HK-2 (cell line): ENCODE results near the gene RAI1.

Source experiments
- DNase-seq: peaks from one replicate; pipeline ENCODE4 v3.0.0-alpha.2; 2018; ENCODE audit not compliant: unreplicated experiment

The RAI1 gene

DNA sequence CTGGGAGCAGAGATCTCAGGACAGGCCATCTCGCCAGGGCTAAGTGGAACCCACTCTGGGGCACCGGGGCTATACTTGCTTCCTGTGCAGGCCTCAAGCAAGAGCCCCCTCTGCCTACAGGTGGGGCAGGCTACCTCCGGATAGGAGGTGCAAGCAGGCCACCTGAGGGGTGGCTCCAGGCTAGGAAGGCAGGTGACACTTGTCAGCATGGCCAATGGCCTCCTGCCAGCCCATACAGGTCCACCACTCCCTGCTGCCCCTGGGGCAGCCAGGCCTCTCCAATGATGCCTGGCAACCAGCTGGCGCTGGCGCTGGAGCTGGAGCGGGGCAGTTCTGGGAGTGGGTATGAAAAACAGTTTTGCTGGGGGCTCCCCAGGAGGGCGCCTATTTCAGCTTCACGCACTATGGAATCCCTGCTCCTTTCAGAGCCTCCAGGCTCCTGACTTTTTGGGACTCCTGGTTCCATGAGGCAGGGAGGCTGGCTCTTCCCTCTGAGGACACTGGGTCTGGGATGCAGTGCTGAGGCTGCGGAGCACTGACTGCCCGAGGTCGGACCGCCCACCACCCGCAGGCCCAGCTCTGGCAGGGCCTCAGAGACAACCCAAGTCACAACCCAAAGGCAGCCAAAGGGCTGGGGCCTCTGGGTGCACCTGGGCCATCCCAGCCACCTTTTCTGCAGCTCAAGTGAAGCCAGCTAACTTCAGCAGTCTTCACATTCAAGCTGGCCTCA, 164.0 kb downstream of the RAI1 start:
- DNase-seq, result no peak

DNA sequence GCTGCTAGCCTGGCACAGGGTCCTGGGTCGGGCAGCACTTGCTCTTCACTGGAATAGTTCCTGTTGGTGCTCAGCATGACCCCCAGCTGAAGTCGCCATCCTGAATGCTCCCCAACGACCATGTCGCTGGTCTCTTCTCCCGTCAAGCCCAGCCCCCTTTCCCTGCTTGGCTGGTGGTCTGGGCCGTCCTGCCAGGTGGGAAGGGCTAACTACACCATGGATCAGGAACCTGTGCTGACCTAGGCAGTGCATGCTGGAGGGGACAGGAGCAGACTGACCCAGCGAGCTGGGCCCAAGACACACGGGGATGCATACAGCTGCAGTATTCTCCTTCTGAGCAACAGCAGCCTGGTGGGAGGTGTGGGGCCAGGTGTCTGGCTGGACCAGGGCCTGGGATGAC, 164.7 kb downstream of the RAI1 start:
- no peak for DNase-seq

DNA sequence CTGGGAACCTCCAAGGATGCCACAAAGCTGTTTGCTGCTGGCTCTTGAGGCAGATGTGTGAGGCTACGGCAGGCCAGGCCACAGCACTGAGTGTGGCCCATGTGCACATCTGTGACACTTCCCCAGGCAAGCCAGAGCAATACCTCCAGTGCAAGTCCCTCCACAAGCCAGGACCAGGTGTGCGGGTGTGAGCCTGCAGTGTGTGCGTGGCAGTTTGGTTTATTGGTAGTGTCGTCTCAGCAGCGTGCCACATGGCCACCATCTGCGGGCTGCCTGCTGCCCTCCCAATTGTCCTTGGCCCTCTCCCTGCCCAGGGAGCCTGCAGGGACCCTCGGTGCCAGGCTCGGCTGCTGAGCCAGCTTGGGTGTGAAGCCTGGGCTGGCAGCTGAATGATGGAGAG, 165.4 kb downstream of the RAI1 start:
- no peak for DNase-seq

DNA sequence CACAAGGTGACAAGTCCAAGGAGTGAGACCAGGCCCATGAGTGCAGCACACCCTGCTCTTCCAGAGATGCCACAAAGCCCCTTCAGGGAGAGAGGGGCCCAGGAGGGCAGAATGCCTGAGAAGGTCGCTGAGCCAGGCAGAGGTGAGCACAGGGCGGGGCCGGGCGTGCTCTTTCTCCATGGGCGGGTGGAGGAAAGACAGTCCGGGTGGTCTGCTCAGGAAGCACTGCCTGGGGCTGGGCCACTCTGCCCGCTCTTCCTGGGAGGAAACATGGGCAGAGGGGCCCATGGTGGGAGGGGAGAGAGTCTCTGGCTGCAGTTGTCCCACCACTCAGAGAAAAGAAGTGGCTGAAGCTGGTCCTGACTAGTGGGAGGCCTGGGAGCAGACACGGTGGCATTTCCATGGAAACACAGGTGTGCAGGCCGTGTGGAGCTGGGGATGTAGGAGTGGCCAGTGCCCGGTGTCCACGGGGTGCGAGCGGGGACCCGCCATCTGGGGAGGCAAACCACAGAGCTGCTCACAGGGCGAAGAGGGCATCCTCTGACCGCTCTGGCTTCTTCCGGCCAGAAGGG, 165.9 kb downstream of the RAI1 start:
- DNase-seq, result no peak

DNA sequence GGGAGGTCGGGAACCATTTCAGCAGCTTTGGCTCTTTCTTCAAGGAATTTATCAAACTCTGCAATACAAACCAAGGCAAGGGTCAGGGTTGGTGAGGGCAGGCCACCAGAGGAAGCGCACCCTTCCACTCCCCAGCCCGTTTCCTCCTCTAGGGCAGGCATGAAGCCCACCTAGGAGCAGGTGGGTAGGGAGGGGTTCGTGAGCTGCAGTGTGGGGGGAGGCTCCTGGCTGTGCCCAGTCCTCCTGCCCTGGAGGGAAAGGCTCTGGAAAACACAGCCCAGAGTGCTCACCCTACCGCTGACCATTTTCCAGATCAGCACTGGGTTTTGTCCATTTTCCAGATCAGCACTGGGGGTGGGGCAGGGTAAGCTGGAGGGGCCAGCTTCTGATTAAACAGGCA, 166.5 kb downstream of the RAI1 start:
- no peak for DNase-seq

DNA sequence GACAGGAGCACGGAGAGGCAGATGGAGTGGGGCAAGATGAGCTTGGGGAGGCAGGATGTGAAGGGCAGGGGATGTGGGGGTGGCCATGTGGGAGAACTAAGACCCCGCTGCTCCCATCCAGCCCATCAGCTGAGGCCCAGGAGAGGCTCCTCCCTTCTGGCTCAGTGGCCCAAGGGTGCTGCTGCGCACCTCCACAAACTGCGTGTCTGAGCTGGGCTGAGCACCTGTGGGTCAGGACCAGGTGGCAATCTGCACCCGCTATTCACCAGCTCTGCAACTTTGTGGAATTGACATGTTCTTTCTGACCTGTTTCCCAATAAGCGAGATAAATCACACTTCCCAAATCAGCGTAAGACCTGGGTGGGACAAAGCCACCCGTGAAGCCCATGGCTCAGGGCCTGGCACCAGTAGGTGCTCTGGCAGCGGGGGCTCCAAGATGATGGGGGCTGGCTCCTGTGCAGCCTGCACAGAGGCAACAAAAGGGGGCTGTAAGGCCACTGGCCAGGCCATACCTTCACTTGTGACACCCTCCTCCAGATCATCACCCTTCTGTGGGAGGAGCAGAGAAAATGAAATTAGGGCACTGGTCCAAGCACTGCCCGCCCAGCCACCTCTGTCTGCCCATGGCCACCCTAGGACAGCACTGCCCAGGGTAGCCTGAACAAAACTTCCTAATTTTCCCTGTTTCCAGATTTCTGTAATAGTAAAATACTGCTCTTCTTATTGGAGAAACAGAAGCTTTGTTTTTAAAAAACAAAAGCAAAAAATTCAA, 167.2 kb downstream of the RAI1 start:
- DNase-seq, result no peak

DNA sequence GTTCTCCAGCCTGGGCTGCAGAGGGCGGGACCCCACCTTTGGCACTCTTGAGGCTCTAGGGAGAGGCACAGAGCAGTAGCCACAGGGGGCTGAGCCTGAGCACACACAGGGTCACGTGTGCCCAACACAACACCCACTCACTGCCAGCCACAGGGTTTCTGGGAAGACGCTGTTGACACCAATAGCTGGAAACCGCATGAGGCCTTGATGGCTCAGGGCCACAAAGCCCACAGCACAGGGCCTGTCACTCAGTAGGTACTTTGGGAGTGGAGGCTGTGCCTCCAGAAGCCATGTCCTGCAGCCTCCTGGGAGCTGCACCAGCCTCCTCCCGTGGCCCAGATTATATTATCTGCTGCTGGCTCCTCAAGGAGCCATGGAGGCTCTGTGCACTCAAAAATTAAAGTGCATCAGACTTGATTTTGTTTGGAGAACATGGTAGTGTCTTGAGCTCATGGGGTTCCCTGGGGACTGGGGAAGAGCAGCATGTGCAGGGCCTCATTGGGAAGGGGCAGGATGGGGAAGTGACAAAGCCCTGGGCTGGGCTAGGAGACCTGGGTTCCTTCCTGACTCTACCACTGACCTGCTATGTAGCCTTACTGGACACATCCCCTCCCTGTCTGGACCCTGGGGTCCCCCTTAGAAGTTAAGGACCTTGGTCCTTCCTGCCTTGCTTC, 168.0 kb downstream of the RAI1 start:
- no peak for DNase-seq

DNA sequence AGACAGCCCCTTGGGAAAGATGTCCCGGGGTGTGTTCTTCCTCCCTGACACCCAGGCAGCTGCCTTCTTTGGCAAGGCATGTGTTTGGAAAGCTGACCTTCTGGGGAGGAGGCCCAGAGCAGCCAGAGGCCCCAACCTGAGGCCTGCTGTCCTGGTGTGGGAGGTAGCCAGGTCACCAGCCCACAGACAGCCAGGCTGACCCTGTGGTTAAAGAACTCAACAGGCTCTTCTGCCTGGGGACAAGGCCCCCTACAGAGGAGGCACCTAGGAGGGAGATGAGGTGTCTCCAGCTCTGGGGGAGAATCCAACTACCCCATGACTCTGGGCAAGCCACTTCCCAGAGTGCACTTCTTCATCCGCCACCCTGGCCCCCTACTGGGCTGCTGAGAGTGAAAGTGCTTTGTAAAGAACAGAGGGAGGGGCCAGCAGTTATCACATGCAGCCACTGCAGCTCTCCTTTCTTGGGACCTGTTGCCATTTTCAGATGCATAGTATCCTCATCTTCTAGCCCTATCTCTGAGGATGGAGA, 168.7 kb downstream of the RAI1 start:
- DNase-seq, result peak; percentile 42

DNA sequence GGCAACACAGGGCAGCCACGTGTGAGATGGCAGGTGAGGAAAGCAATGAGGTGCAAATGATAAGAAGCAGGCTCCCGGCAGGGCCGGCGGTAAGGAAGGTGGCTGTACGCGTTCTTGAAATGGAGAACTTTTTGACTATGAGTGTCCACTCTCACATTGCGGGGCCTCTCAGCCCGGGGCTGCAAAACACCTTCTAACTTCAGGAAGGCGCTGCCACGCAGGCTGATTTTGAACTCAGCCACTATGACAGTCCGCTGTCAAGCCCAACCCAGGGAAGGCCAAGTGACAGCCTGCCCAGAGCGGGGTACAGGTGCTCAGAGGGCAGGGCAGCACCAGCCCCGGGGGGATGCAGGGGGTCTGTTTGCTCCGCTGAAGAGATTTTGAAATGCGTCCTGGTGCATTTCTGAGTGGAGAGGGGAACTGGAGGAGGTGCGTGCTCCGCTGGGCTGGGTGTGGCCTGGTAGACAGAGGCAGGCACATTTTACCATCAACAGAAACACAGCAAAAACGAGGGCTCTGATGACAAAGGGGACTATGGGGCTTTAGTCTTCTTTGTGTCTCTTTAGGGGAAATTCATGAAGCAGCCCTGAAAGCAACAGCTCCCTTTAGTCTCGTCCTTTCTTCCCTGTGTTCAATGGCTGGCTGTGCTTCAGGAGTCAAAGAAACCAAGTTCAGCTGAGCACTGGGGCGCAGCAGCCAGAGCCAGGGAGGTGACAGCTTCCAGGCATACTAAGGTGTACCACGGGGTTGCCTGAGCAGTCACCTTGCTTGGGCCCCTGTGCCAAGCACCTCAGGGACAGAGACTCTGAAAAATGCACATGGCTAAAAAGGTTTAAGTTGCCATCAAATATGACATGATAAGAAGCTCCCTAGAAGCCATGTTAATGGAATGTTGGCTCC, 170.1 kb downstream of the RAI1 start:
- no peak for DNase-seq

DNA sequence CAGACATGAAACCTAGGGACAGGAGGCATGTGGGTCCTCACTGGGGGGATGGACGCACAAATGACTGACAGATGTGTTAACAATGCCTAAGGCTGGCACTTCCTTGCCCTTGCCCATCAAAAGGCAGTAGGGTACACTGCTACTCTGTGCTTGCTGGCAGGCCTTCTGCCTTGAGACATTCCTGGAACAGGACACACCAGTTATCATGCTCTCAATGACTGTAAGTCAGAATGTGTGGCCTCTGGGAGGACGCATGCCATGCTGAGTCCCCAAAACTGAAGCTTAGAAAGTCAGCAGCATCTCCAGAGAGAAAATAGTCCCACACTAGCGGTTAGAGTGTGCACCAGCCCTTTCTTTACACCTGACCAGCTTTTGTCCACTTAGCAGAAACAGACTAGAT, 171.7 kb downstream of the RAI1 start:
- DNase-seq, result no peak

DNA sequence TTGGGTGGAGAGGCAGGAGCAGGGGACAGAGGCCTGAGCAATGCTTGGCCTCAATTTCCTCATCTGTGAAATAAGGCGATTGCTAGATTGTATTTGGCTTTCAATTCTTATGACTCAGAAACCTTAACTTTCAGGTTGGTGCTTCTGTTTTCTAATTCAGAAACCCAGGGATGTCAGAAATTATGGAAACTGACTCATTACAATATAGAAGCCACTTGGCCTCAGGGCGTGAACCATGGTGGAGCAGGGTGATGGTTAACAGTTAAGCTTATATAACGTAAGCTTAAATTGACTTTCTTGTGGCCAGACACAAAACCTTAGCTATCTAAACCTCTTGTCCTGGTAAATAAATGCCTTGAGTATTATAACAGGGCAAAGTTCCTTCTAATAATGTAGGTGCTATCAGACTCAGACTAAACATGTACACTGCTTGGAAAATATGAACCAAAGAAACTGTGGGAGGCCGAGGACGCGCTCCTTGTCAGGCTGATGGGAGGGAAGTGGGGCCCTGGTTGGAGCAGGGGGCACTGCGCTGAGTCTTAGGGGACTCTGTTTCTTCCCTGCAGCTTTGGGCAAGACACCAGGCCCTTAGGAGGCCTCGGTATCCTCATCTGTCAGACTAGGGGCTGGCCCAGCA, 172.7 kb downstream of the RAI1 start:
- DNase-seq, result no peak

DNA sequence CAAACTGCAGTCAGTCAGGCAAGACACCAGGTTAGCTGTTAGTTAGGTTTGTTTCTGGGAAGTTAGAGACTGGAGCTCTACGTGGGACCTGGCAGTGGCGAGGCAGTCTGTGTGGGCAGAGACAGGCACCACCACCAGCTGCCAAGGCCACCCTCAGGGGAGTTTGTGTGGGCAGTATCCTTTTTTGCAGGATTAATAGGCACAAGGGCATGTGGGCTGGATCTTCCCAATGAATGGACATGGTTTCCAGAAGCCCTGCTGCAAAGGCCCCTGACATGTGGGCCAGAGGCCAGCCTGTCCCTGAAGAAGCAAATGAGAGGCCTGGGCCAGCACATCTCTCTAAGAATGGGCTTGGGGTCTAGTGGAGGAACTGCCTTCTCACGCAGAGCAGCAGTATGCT, 174.7 kb downstream of the RAI1 start:
- no peak for DNase-seq

DNA sequence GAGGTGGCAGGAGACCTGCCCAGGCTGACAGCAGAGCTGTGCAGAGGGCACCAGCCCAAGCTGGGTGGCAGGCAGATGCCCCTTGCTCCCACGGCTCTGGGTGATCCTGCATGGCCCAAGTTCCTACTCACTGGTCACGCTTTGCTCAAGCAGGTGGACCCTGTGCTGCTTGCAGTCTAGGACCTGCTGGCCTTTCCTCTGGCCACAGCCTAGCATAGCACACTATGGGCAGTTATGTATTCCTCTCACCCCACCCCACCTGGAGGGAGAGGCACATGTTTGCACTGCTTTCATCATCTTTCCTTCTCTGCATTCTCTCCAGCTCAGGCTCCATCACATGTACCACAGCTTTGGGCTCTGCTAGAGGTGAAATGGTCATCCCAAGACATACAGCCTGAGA, 175.1 kb downstream of the RAI1 start:
- DNase-seq, result no peak

DNA sequence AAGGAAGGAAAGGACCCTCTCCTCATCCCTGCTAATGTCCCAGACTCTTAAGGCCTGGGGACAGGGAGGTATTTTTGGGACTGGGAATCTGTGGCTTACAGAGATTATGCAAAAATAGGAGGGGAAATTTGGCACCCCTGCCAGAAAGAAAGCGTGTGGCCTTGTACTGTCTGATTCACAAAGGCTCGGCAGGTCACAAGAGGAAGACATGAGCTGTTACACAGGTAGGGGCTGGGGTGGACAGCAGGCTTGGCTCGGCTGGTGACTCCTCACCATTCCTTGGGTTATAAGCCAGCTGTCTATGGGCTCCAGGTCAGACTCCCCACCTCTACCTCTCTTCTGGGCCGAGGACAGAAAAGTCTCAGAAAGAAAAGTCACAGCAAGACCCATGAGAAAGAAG, 176.2 kb downstream of the RAI1 start:
- DNase-seq, result no peak

DNA sequence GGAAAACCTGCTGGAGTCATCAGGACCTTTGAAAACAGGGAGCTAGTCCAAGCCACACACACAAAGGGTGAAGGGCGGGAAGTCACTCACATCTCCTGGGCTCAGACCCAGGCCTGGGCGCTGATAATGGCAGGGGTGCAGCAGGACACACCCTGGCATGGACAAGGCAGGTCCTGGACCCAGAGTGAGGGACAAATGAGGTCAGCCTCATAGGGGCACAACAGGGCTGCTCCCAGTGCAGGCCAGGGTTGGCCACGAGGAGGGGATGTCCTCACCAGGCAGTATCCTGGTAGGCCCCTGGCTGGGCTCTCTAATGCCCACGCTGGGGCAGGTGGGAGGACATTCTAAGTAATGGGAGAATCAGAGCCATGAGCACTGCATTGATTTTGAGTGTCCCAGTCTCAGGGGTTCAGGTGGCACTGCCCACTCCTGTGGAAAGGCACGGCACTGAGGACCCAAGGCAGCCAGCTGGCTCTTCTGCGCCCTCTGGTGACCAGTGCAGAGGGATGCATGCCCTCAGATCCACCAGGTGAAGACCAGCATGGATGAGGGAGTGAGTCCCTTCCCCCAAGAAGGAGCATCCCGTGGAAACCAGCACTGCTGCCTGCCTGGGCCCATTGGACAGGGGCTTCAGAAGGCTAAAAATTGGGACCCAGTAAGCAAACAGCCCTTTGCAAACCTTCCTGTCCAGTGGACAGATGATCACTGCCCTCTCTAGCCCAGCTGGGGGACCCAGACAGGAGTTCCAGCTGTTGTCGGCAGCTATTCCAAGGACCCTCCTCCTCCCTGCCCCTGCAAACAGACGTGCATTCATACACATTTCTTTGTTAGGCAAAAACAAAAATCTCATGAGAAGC, 178.9 kb downstream of the RAI1 start:
- peak; percentile 67 for DNase-seq

DNA sequence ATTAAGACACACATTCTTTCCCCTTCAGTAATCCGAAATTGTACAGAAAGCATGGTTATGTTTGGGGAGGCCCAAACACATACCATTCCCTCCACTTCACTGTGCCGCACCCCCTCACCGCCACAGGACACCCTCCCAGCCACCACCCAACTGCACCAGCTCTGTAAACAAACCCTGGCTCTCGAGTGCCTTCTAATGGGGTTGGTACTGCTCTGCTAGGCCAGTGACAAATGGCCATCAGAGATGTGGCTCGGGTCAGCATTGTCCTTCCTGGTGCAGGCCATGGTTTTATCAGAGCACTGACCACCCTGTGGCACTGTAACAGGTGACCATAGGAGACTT, 179.5 kb downstream of the RAI1 start:
- no peak for DNase-seq
